ENCODE data around the gene RER1. TPM values are rescaled to one million over a fixed set of nuclear protein-coding genes. Genes with fewer than 3 reads are reported as not detected.

RER1 gene
- total RNA-seq, 1 donor from 2014 or later, result 99.3 TPM

DNA sequence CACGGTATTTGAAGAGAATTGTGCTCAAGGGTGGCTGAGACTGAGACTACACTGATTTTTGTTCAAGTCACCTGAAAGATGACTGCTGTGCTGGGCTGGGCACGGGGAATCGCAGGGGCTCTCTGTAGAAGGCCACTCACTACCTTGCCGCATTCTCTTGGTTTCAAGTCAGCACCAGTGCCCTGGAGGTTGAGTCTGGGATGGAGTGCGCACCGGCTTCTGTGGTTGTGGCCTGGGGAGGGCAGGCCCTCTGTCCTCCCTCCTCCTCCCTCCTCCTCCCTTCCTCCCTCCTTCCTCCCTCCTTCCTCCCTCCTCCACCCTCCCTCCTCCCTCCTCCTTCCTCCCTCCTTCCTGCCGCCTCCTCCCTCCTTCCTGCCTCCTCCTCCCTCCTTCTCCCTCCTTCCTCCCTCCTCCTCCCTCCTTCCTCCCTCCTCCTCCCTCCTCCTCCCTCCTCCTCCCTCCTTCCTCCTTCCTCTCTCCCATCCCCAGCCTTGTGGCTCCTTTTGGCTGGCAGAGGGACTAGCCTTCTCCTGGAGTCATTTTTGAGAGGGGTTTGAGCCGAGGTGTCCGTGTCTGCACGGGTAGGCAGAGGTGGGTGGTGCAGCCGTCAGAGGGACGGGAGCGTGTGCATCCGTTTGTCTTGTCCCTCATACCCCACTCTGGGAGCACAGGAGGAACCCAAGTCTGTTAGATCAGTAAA lies 9.5 kb downstream of the RER1 start:
- H3K27me3 Mint-ChIP-seq, result no peaks in the 10 kb centered on the region
- no peak overlapping the region for H3K4me3 Mint-ChIP-seq (ENCODE audit: low read depth)
- TF ChIP-seq, protein P1, sequence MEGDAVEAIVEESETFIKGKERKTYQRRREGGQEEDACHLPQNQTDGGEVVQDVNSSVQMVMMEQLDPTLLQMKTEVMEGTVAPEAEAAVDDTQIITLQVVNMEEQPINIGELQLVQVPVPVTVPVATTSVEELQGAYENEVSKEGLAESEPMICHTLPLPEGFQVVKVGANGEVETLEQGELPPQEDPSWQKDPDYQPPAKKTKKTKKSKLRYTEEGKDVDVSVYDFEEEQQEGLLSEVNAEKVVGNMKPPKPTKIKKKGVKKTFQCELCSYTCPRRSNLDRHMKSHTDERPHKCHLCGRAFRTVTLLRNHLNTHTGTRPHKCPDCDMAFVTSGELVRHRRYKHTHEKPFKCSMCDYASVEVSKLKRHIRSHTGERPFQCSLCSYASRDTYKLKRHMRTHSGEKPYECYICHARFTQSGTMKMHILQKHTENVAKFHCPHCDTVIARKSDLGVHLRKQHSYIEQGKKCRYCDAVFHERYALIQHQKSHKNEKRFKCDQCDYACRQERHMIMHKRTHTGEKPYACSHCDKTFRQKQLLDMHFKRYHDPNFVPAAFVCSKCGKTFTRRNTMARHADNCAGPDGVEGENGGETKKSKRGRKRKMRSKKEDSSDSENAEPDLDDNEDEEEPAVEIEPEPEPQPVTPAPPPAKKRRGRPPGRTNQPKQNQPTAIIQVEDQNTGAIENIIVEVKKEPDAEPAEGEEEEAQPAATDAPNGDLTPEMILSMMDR (IDR thresholded peaks at IDR 0.05; ENCODE audit: unreplicated experiment), result no peak
- H3K4me1 Mint-ChIP-seq (ENCODE audit: low read depth), result no peaks in the 10 kb centered on the region
- H3K9me3 Mint-ChIP-seq (ENCODE audit: low read depth), result no peaks in the 10 kb centered on the region
- H3K36me3 Mint-ChIP-seq (ENCODE audit: insufficient read depth), result peaks cover 17% of the 10 kb centered on the region
- H3K27ac Mint-ChIP-seq, result no peak overlapping the region
- DNase-seq (ENCODE audit: low spot score, unreplicated experiment), result no peak

DNA sequence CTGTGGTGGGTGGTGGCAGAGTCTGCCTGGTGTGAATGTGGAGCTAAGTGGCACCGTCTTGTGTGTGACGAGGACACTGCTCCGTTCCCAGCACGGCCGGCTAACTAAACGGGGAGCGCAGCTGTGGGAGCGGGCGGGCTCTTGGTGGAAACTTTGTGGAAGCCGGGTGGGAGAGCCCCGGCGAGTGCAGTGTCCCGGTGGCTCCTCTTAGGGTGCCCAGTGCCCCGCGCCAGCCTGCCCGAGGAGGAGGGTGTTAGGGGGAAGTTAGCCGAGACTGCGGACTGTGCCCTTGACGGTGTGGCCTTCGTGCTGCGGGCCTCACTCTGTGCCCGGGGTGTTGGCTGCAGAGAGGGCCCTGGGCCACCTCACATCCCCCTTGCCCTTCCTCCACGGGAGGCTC lies 10.8 kb downstream of the RER1 start:
- H3K36me3 Mint-ChIP-seq (ENCODE audit: insufficient read depth), result peaks cover 18% of the 10 kb centered on the region
- no peaks in the 10 kb centered on the region for H3K27me3 Mint-ChIP-seq
- TF ChIP-seq, protein P1 (IDR thresholded peaks at IDR 0.05; ENCODE audit: unreplicated experiment), result no peak
- no peak overlapping the region for H3K4me3 Mint-ChIP-seq (ENCODE audit: low read depth)
- DNase-seq (ENCODE audit: low spot score, unreplicated experiment), result no peak
- no peak overlapping the region for H3K27ac Mint-ChIP-seq
- no peaks in the 10 kb centered on the region for H3K9me3 Mint-ChIP-seq (ENCODE audit: low read depth)
- no peaks in the 10 kb centered on the region for H3K4me1 Mint-ChIP-seq (ENCODE audit: low read depth)

DNA sequence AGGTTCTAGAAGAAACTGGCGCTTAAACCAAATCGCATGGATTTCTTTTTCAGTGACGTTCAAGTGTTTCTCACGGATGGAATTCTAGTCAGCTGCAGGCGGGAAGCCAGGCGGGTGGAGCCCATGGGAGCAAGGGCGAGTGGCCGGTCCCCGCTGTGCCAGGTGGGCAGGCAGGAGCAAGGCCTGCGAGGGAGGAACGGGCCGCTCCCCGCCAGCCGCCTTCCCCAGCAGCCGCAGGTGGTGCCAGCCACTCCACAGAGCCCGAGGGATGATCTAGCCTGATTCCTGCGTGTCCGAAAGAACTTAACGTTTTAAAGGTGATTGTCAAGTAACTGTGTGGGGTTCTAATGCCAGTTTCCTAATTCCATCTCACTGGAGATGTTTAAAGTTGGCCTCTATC lies 11.6 kb downstream of the RER1 start:
- Mint-ChIP-seq H3K9me3 (ENCODE audit: low read depth) (no peaks in the 10 kb centered on the region), H3K4me1 (ENCODE audit: low read depth) (no peaks in the 10 kb centered on the region), H3K4me3 (ENCODE audit: low read depth) (no peak overlapping the region), H3K27ac (no peak overlapping the region), H3K36me3 (ENCODE audit: insufficient read depth) (peaks cover 18% of the 10 kb centered on the region), H3K27me3 (no peaks in the 10 kb centered on the region)
- DNase-seq (ENCODE audit: low spot score, unreplicated experiment), result no peak
- TF ChIP-seq, protein P1 (IDR thresholded peaks at IDR 0.05; ENCODE audit: unreplicated experiment), result no peak

DNA sequence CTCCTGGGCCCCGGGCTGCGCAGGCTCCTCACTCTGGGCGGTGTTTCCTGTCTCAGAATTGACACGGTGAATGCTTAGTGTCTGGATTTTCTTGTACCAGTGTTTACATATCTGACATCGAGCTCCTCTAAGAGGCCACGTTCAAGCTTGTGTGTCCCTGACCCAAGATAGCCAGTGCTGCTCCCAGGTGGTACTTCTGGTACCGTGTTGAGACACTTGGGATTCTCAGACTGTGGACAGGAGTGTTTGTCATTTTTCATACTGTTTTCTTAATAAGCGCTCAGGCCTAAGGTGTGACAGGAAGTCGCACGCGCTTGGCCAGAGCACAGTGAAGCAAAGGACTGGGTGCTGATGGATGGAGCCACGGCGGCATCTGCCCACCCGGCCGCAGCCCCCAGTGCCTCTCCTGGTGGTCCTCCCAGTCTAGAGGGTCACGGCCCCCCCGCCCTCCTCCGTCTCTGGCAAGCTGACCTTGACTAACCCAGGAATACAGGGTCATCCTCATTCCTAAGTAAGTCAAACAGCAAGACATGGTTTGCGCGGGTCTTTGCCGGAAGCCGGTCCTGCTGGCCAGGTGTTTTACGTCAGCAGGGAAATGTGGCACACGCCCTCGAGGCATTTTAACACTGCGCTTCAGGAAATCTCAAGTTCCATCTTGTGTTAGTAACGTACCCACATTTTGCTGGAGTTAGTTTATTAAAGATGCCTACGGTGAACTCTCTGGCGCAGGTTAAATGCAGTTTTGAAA lies 12.7 kb downstream of the RER1 start:
- peaks cover 16% of the 10 kb centered on the region for H3K36me3 Mint-ChIP-seq (ENCODE audit: insufficient read depth)

DNA sequence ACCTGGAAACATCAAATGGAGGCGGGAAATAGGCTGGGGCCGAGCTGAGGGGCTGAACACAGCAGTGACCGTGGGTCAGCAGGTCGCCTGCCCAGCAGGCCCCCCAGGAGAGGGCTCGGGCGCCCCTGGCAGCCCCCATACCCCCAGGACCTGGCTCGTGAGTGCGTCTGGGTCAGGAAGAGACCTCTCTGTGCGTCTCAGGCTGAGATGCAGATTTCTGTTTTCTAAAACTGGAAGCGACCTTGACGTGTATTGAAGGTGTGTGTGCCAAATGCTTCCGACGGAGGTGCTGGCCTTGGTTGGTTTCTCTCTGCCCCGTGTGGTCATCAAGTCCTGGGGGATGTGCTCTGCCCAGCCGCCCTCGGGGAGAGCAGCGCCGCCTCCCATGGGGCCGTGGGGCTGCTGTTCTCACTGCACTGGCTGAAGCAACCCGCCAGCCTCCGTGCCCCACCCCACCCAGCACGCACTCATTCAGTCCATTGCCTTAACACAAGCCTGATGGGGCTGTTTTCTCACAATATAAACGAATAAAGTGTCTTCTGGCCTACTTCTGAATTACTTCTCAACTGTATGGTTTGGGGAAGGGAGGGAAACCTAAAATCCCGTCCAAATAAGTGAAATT lies 13.4 kb downstream of the RER1 start:
- Mint-ChIP-seq H3K4me1 (ENCODE audit: low read depth) (no peaks in the 10 kb centered on the region), H3K36me3 (ENCODE audit: insufficient read depth) (peaks cover 14% of the 10 kb centered on the region), H3K9me3 (ENCODE audit: low read depth) (no peaks in the 10 kb centered on the region), H3K4me3 (ENCODE audit: low read depth) (no peak overlapping the region), H3K27ac (no peak overlapping the region), H3K27me3 (no peaks in the 10 kb centered on the region)
- TF ChIP-seq, protein P1 (IDR thresholded peaks at IDR 0.05; ENCODE audit: unreplicated experiment), result no peak
- DNase-seq (ENCODE audit: low spot score, unreplicated experiment), result no peak

More for the DNA sequence above, 12.7 kb downstream of the RER1 start:
- TF ChIP-seq, protein P1 (IDR thresholded peaks at IDR 0.05; ENCODE audit: unreplicated experiment), result no peak
- DNase-seq (ENCODE audit: low spot score, unreplicated experiment), result no peak
- no peak overlapping the region for H3K4me3 Mint-ChIP-seq (ENCODE audit: low read depth)
- no peaks in the 10 kb centered on the region for H3K4me1 Mint-ChIP-seq (ENCODE audit: low read depth)
- no peak overlapping the region for H3K27ac Mint-ChIP-seq
- H3K27me3 Mint-ChIP-seq, result no peaks in the 10 kb centered on the region
- H3K9me3 Mint-ChIP-seq (ENCODE audit: low read depth), result no peaks in the 10 kb centered on the region
